ENCODE data around the gene GJB6.

The GJB6 gene

DNA sequence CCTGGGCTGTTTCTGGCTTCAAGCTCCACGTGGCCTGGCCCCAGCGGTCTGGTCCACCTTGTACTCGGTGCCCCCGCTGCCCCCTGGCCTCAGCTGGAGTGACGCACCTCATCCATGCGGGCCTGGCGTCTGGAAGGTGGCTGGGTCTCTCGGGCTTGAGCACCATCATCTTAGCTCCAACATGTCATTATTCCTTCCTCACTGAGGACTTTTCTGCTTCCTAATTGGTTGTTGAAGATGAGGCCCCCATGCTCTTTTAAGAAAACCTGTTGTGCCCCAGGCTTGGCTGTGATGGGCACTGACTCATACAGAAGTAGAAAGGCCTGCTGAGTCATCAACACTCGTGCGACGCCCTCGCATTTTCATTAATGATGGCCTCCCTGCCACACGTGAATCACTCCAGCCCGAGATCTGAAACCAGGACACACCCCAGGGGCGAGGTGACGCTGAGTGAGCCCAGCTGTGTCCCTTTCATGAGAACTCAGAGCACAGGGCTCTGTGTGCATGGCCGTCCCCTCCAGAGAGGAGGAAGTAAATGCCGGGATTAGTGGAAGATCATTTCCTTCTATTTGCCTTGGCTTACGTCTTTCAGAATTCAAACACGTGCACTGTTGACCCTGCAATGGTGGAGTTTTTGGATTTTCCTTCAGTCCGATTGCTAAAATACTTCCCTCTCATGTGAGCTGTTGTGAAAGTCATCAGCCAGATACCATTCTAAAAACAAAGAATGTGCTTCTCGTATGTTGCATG lies 57.3 kb downstream of the GJB6 start:
- DNase-seq: peak in 1 of 3 donors; percentile 20
- Histone ChIP-seq H3K4me3 (ENCODE audit: insufficient read depth, low read depth, low read length, poor library complexity, severe bottlenecking) (no peak overlapping the region), H3K27ac (ENCODE audit: insufficient read depth, low read length, poor library complexity, severe bottlenecking) (no peak overlapping the region), H3K27me3 (replicated peaks; ENCODE audit: control insufficient read depth, insufficient read depth, low read length, poor library complexity, severe bottlenecking) (peaks cover 4% of the 10 kb centered on the region), H3K9me3 (ENCODE audit: control insufficient read depth, low read length) (no peaks in the 10 kb centered on the region), H3K4me1 (ENCODE audit: control insufficient read depth, insufficient read depth, low read length, poor library complexity, severe bottlenecking) (no peaks in the 10 kb centered on the region), H3K36me3 (ENCODE audit: control insufficient read depth, insufficient read depth, low read length) (no peaks in the 10 kb centered on the region)

DNA sequence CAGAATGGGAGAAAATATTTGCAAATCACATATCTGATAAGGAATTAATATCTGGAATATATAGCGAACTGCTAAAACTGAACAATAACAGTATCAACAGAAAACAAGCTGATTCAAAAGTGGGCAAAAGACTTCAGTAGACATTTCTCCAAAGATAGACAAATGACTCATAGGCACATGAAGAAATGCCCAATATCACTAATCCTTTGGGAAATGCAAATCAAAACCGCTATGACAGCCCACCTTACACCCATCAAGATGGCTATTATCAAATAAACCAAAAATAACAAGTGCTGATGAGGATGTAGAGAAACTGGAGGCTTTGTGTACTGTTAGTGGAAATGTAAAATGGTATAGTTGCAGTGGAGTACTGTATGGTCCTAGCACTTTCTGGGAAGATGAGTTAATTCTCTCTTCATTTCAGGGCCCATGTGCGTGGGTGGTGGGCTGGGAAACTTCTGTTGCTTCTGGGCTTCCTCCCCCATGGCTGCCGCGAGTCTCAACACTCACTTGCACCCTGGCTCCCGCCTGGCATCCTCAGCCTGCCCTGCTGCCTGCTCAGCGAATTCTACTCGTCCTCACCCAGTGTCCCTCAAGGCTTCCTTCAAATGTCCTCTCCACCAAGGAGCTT lies 58.9 kb downstream of the GJB6 start:
- H3K27me3 ChIP-seq (replicated peaks; ENCODE audit: control insufficient read depth, insufficient read depth, low read length, poor library complexity, severe bottlenecking): peaks cover 4% of the 10 kb centered on the region
- H3K4me1 ChIP-seq (ENCODE audit: control insufficient read depth, insufficient read depth, low read length, poor library complexity, severe bottlenecking): no peaks in the 10 kb centered on the region
- no peaks in the 10 kb centered on the region for H3K36me3 ChIP-seq (ENCODE audit: control insufficient read depth, insufficient read depth, low read length)
- H3K27ac ChIP-seq (ENCODE audit: insufficient read depth, low read length, poor library complexity, severe bottlenecking): no peak overlapping the region
- no peak for DNase-seq
- no peak overlapping the region for H3K4me3 ChIP-seq (ENCODE audit: insufficient read depth, low read depth, low read length, poor library complexity, severe bottlenecking)
- H3K9me3 ChIP-seq (ENCODE audit: control insufficient read depth, low read length): no peaks in the 10 kb centered on the region
